Skin of body (tissue), 2 donors: ENCODE measurements around the gene MUC5B. TPM values are rescaled to one million over a fixed set of nuclear protein-coding genes. Genes with fewer than 3 reads are reported as not detected.
"Not testable (repeated sequence)": the region's sequence is repeated elsewhere in the genome, so short reads cannot be mapped to it uniquely, and the experiment has no call there.

Experiments
- DNase-seq: peaks from one replicate; lab custom pipeline; 2025; lab: John Stamatoyannopoulos, UW
- total RNA-seq: library from RNA; depleted of rRNA; stranded (reverse); fragments of >200 nt; gene quantifications from one replicate; pipeline ENCODE4 v1.2.3, GENCODE V29; 2014

MUC5B gene, protein sequence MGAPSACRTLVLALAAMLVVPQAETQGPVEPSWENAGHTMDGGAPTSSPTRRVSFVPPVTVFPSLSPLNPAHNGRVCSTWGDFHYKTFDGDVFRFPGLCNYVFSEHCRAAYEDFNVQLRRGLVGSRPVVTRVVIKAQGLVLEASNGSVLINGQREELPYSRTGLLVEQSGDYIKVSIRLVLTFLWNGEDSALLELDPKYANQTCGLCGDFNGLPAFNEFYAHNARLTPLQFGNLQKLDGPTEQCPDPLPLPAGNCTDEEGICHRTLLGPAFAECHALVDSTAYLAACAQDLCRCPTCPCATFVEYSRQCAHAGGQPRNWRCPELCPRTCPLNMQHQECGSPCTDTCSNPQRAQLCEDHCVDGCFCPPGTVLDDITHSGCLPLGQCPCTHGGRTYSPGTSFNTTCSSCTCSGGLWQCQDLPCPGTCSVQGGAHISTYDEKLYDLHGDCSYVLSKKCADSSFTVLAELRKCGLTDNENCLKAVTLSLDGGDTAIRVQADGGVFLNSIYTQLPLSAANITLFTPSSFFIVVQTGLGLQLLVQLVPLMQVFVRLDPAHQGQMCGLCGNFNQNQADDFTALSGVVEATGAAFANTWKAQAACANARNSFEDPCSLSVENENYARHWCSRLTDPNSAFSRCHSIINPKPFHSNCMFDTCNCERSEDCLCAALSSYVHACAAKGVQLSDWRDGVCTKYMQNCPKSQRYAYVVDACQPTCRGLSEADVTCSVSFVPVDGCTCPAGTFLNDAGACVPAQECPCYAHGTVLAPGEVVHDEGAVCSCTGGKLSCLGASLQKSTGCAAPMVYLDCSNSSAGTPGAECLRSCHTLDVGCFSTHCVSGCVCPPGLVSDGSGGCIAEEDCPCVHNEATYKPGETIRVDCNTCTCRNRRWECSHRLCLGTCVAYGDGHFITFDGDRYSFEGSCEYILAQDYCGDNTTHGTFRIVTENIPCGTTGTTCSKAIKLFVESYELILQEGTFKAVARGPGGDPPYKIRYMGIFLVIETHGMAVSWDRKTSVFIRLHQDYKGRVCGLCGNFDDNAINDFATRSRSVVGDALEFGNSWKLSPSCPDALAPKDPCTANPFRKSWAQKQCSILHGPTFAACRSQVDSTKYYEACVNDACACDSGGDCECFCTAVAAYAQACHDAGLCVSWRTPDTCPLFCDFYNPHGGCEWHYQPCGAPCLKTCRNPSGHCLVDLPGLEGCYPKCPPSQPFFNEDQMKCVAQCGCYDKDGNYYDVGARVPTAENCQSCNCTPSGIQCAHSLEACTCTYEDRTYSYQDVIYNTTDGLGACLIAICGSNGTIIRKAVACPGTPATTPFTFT (N-terminal part only)
- 0.30 TPM for total RNA-seq

DNA sequence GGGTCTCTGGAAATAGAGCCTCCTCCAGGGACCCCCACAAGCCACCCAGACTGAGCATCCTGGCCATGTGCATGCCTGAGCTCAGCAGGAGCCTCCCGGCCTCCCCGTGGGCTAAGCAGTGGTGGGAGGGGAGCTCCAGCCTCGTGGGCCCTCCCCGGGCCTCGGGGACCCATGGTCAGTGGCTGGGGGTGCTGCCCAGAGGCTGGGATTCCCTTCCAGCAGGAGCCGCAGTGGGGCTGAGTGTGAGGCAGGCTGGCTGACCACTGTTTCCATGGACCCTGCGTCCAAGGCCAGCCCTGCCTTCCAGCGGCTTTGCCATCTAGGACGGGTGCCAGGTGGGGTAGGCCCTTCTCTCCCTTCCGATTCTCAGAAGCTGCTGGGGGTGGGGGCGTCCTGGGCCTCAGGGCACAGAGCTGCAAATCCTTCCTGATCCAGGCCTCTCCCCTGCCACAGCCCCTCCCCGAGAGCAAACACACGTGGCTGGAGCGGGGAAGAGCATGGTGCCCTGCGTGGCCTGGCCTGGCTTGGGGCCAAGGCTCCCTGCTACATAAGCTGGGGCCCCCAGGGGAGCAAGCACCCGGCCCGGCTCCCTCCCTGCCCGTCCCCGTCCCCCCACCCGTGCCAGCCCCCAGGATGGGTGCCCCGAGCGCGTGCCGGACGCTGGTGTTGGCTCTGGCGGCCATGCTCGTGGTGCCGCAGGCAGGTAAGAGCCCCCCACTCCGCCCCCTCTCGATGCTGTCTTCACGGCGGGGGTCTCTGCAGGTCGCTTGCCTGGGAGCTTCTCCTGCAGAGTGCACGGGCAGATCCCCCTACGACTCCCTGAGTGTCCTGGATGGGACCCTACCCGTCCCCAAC is at the start of gene MUC5B:
TSS of gene MUC5B (plus strand) at position 576 of the 855 bp plus-strand sequence. CDS start at position 634, 58 bp downstream.
- DNase-seq = no peak

DNA sequence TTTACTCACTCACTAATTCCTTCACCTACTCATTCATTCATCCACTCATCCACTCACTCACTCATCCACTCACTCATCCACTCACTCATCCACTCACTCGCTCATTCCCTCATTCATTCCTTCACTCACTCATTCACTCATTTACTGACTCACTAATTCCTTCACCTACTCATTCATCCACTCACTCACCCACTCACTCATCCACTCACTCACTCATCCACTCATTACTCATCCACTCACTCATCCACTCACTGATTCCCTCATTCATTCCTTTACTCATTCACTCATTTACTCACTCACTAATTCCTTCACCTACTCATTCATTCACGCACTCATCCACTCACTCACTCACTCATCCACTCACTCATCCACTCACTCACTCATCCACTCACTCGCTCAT is 49.5 kb upstream of the MUC5B start:
- not testable (repeated sequence) for DNase-seq

DNA sequence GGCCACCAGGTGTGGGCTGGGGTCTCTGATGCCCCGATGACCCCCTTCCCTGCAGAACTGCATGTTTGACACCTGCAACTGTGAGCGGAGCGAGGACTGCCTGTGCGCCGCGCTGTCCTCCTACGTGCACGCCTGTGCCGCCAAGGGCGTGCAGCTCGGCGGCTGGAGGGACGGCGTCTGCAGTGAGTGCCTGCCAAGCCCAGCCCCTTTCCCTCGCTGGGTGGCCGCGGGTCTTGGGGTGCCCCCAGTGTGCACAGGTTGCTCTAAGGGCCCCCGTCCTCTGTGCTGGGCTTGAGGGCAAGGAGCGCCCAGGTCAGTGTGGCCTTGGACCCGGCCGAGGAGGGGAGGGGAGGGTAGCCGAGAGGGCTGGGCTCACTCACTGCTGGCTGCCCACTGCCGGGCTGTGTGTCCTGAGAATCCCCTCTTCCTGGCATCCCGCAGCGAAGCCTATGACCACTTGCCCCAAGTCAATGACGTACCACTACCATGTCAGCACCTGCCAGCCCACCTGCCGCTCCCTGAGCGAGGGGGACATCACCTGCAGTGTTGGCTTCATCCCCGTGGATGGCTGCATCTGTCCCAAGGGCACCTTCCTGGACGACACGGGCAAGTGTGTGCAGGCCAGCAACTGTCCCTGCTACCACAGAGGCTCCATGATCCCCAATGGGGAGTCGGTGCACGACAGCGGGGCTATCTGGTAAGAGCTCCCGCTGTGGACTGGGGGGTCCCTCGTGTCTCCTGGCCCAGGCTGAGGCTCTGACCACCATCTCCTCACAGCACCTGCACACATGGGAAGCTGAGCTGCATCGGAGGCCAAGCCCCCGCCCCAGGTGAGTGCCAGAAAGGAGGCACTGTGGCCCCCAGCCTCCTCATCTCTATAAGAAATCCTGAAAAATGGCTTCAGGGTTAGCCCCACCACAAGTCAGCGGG is 48.2 kb upstream of the MUC5B start:
- DNase-seq = no peak

DNA sequence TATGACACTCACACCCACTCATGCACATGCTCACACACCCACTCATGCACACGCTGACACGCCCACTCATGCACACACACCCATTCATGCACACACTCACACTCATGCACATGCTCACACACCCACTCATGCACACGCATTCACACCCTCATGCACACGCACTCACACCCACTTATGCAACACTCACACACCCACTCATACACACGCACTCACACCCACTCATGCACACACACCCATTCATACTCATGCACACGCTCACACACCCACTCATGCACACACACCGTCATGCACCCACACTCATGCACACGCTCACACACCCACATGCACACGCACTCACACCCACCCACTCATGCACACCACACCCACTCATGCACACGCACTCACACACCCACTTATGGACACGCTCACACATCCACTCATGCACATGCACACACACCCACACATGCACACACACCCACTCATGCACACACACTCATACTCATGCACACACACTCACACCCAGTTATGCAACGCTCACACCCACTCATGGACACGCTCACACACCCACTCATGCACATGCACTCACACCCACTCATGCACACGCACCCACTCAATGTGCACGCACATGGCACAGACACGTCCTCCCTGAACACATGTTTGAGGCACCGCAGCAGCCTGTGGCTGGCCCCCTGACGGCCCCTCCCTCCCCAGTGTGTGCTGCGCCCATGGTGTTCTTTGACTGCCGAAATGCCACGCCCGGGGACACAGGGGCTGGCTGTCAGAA is 47.2 kb upstream of the MUC5B start:
- DNase-seq = no peak

DNA sequence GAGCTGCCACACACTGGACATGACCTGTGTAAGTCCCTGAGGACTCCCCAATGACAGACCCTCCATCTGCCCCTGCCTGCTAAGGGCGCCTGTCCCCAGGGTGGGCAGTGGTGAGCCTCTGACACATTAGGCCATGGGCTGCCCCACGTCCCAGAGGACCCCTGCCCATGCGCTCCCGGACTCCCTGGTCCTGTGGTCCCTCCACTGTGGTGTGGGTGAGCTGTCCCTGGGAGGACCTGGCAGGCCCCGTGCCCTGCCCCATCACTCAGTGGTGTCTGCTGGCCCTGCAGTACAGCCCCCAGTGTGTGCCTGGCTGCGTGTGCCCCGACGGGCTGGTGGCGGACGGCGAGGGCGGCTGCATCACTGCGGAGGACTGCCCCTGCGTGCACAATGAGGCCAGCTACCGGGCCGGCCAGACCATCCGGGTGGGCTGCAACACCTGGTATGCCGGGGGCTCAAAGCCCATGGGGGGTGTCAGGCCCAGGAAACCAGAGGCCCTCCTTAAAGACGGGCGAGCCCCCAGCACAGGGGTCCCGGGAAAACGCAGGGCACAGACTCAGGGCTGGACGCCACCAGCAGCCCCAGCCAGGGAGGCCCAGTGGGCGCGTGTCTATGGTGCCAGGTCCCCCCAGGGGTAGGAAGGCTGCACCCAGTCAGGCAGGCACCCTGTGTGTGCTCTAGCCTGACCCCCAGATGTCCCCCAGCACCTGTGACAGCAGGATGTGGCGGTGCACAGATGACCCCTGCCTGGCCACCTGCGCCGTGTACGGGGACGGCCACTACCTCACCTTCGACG is 46.4 kb upstream of the MUC5B start:
- no peak for DNase-seq

DNA sequence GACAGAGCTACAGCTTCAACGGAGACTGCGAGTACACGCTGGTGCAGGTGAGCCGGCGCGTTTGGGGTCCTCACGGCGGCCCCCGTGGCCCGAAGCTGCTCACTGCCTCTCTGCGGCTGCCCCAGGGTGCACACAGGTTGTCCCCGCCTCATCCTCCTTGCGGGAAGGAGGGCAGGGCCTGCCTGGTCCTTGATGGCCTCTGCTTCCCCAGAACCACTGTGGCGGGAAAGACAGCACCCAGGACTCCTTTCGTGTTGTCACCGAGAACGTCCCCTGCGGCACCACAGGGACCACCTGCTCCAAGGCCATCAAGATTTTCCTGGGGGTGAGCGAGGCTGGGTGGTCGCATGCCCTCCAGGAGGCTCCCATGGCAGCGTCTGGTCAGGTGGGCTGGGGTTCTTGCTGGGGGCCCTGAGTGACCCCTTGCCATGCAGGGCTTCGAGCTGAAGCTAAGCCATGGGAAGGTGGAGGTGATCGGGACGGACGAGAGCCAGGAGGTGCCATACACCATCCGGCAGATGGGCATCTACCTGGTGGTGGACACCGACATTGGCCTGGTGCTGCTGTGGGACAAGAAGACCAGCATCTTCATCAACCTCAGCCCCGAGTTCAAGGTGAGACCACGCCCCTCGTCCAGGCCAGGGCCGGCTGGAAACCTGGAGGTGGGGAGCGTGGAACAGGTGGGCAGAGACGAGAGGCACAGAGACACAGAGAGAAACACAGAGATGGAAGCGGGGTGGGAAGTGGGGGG is 45.7 kb upstream of the MUC5B start:
- DNase-seq = no peak

DNA sequence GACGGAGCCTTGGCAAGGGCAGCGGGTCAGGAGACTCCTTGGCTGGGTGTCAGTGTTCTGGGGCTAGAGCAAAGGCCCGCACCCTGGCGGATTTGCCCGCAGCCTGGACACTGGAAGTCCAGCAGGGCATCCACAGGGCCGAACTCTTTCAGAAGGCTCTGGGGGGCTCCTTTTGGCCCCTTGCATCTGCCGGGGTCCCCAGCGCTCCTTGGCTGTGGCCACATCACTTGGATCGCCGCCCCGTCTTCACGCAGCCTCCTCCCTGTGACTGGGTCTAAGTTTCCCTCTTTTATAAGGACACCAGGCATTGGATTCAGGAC is 45.1 kb upstream of the MUC5B start:
- no peak for DNase-seq

DNA sequence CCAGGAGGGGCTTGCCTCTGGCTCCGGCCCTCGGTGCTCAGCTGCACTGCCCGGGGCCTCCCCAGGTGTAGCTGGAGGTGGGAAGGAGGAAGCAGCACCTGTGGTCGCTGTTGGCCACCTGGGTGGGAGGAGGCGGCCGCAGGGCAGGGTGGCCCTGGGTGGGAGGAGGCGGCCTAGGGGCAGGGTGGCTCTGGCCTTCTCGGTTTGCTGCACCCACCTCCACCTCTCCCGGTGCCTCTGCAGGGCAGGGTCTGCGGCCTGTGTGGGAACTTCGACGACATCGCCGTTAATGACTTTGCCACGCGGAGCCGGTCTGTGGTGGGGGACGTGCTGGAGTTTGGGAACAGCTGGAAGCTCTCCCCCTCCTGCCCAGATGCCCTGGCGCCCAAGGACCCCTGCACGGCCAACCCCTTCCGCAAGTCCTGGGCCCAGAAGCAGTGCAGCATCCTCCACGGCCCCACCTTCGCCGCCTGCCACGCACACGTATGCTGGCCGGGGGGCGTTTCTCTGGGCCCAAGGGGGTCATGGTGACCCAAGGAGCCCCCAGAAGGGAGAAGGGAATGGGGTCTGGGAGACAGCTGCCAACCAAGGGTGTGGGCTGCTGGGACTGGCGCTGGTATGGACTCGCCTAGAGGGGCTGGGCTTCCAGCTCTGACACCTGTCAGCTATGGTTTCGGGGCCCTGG is 44.5 kb upstream of the MUC5B start:
- no peak for DNase-seq

DNA sequence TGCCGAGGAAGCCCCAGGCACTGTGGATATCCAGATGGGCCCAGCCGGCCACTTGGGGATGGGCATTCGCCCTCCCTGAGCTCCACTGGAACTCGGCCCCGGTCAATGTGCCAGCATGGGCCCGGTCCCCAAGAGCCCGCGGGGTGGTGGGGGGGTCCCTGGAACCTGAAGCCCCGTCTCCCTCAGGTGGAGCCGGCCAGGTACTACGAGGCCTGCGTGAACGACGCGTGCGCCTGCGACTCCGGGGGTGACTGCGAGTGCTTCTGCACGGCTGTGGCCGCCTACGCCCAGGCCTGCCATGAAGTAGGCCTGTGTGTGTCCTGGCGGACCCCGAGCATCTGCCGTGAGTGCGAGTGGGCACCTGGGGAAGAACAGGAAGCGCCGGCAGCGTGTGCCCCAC is 44.0 kb upstream of the MUC5B start:
- no peak for DNase-seq

DNA sequence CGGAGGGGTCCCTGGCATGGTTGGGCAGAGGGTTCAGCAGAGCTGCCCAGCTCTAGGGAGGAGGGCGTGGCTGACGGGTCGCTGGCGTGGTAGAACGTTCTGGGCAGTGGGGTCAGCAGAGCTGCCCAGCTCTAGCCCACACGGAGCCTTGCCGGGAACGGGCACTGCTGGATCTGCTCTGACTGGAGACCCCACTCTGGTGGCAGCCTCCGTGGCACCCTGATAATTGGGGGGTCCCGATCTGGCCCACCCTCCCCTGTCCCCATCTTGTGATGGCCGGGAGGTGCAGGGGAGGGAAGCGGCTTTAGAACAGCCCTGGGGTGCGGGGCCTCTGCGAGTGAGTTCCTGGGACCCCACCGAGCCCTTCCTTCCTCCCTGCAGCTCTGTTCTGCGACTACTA is 43.2 kb upstream of the MUC5B start:
- DNase-seq = no peak

DNA sequence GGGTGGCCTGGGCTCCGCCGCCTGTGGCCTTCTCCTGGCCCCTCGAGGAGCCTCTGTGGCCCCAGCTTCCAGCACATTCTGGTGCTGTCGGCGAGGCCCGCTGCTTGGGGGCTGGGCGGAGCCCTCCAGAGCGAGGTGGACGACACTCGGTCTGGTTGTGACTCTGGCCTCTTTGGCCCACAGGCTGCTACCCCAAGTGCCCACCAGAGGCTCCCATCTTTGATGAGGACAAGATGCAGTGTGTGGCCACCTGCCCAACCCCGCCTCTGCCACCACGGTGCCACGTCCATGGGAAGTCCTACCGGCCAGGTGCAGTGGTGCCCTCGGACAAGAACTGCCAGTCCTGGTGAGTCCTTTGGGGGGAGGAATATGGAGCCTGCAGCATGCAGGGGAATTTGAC is 42.7 kb upstream of the MUC5B start:
- DNase-seq = no peak

DNA sequence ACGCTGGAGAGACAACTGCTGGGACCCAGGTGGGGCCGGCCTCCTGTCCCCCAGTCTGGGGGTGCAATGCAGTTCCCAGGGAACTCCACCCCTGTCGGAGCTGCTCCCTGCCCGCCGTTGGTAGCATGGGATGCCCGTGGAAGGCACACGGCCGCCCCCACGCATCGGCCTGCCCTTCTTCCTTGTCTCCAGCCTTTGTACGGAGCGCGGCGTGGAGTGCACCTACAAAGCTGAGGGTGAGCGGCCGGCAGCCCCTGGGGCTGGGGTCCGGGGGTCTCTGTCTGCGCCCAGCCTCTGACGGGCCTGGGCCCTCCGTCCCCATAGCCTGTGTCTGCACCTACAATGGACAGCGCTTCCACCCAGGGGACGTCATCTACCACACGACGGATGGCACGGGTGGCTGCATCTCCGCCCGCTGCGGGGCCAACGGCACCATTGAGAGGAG is 41.9 kb upstream of the MUC5B start:
- DNase-seq = no peak

DNA sequence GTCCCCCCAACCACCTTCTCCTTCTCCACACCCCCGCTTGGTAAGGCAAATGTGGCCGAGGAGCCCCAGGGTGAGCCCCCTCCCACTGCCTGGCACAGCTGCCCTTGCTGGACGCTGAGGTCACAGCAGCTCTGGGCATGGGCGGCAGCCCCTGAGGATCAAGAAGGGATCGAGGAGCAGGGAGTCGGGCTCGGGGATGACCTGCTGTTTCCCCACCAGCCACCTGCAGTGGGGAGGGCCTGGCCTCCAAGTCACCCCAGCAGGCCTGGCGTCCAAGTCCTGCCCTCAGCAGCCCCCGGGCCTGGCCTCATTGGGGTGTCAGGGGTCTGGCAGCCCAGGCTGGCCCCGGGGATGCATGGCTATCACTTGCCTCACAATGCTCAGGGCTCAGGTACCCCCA is 41.4 kb upstream of the MUC5B start:
- no peak for DNase-seq

DNA sequence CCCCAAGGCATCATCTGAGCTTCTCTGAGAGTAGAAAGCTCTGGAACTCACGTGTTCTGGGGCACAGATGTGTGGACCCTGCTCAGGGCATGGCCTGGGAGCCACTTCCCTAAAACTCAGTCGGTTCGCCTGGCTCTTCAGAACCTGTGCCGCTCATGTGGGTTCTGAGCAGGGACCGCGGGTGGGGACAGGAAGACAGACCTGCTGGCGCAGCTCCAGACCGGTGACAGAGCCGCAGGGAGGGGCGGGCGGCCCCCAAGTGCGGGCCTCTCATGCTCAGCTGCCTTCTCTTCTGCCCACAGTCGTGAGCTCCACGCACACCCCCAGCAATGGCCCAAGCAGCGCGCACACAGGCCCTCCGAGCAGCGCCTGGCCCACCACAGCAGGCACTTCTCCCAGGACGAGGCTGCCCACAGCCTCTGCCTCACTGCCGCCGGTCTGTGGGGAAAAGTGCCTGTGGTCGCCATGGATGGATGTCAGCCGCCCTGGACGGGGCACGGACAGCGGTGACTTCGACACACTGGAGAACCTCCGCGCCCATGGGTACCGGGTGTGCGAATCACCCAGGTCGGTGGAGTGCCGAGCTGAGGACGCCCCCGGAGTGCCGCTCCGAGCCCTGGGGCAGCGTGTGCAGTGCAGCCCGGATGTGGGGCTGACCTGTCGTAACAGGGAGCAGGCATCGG is 40.9 kb upstream of the MUC5B start:
- DNase-seq = no peak

DNA sequence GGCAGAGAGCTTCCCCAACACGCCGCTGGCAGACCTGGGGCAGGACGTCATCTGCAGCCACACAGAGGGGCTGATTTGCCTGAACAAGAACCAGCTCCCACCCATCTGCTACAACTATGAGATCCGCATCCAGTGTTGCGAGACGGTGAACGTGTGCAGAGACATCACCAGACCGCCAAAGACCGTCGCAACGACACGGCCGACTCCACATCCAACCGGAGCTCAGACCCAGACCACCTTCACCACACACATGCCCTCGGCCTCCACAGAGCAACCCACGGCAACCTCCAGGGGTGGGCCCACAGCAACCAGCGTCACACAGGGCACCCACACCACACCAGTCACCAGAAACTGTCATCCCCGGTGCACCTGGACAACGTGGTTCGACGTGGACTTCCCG is 38.7 kb upstream of the MUC5B start:
- DNase-seq = not testable (repeated sequence)
